Fibroblast of skin of abdomen (primary cell): Measurements from ENCODE around the gene OTOGL. TPM values are rescaled to one million over a fixed set of nuclear protein-coding genes. Genes with fewer than 3 reads are reported as not detected.
"Not testable (repeated sequence)": the region's sequence is repeated elsewhere in the genome, so short reads cannot be mapped to it uniquely, and the experiment has no call there.

ENCODE experiments used
- DNase-seq: peaks from one replicate; pipeline ENCODE4 v3.0.0-alpha.2; 2013
- polyA plus RNA-seq, 2 experiments: library from polyadenylated mRNA; unstranded; fragments of 120-200 nt; gene quantifications; one replicate each; pipeline ENCODE4 v1.2.1, GENCODE V29; 2013; ENCODE audit not compliant: insufficient read length in 2 of 2

The OTOGL gene
- polyA plus RNA-seq (2013, experiment 1 of 2; ENCODE audit: insufficient read length), result 0.49 TPM
- 0.41 TPM for polyA plus RNA-seq (2013, experiment 2 of 2; ENCODE audit: insufficient read length)

DNA sequence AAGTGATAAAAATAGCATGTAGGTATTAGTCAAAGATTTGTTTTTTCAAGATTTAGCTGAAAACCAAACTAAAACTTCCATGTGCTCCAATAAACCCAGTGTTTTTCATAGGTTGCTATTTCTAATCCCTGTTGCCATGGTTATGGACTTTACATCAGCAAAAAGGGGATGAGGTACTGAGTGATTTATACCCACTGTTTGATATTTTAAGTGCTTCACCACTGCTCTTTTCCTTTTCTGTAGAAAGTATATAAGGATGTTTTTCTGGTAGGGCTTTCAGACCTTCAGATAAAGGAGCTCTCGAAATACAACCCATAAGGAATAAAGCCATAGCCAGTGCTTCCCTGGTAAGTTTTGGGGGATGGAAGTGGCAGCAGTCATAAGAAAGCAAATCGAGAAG, at the start of gene OTOGL:
Gene OTOGL (plus strand): TSS at position 279 of the 400 bp plus-strand sequence. CDS start 109,895 bp downstream, outside the sequence.
- peak; percentile 29 for DNase-seq

DNA sequence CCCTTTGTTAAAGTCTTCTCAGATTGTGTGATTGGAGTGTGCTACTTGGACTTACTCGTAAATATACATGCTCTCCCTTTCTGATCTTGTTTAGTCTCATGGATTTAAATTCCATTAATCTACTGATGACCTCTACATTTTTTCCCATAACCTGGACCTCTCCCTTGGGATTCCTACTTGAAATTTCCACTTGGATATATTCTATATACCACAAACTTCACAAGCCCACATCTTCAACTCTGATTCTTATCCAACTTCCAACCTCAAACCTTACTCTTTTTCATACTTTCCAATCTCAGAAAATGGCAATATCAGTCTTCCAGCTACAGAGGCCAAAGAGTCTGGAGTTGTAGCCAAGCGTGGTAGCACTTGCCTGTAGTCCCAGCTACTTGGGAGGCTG, 49.1 kb upstream of the OTOGL start:
- DNase-seq, result no peak

GRCh38 chr12:80053051-80053790, 46.1 kb upstream of the OTOGL start:
- DNase-seq, result peak; percentile 83

DNA sequence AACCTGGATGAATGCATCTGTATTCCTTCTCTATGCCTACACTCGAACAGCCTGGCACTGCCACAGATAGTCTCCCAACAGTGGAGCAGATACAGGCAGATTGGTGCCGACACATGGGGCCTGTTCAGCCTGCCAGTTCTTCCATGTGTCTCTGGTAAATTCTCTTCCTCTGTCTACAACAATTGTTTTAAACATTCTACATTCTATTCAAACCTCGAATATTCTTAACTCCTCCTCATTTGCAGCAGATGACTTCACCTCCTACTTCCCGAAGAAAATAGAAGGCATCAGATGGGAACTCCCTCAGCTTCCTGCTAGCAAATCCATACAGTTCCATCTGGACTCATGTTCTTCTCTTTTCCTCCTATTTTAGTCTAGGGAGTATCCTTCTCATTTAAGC, 43.1 kb upstream of the OTOGL start:
- DNase-seq, result no peak

- no peak for DNase-seq
Observed at GRCh38 chr12:80056845-80057244, 42.5 kb upstream of the OTOGL start.

GRCh38 chr12:80058586-80058985, 40.8 kb upstream of the OTOGL start:
- DNase-seq, result no peak

DNA sequence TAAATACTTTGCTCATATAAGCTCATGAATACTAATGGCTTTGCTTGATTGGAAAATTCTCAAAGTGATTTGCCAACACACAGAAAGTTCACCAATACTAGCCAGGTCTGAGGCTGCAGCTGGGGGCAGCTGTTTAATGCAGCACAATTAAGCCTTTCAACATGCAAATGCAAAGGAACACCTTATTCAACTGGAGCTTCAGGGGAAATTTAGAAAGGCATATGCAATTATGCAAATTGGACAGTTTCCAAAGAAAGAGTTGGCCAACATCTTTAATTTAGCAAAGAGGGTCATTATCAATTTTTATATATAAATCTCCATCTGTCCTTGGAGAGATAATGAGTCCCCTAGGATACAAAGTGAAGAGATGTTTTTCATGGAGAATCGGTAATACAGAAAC, 40.2 kb upstream of the OTOGL start:
- DNase-seq, result no peak

GRCh38 chr12:80059875-80060274, 39.5 kb upstream of the OTOGL start:
- no peak for DNase-seq

DNA sequence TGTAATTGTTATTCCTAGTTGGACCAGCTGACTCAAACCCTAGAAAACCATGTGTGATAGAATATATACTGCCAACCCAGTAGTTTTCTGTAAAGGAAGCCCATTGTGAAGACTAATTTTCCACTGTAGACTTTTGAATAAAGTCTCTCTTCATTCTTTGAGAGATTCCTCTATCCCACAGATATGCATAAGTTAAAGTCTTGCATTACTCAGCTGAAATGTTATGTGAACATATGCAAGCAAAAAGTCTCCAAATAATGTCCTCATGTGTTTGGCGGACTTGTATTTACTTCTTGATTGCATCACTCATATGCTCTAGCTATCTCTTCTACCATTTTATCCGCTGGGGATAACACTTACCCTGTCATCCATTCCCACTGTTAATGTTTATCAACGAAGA, 35.1 kb upstream of the OTOGL start:
- DNase-seq, result peak; percentile 95

DNA sequence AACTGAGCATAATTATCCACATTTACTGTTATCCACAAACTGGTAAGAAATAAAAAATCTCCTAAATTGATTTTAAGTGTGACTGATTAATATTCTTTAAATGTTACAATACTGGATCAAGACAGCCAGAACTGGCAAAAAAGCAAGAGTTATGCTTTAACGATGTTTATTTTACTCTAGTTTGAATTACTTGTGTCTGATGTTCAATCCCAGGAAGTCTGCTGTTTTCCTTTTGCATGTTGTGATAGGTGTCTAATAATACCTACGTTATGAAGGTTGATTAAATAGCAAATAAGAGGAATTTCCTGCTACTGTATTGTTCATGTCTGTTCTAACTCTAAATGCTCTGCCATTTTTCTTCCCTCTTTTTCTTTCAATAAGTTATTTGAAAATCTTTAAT, 34.4 kb upstream of the OTOGL start:
- DNase-seq, result no peak

DNA sequence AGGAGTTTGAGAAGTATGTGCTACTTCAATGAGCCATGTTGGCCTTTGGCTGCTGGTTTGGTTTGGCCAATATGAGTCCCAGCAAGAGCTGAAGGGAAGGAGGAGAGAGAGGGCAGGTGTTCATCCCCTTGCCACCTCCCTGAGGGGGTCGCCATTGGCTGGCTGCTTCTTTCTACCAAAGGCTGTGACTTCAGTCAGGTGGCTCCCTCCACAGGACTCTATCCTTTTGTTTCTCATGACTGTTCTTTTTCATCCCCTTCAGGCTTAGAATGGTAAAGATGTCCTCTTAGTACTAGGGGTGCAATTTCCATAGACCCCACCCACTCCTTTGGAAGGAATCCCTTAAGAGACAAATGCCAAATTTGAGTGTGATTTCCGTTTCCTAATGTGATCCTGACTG, 31.2 kb upstream of the OTOGL start:
- no peak for DNase-seq

DNA sequence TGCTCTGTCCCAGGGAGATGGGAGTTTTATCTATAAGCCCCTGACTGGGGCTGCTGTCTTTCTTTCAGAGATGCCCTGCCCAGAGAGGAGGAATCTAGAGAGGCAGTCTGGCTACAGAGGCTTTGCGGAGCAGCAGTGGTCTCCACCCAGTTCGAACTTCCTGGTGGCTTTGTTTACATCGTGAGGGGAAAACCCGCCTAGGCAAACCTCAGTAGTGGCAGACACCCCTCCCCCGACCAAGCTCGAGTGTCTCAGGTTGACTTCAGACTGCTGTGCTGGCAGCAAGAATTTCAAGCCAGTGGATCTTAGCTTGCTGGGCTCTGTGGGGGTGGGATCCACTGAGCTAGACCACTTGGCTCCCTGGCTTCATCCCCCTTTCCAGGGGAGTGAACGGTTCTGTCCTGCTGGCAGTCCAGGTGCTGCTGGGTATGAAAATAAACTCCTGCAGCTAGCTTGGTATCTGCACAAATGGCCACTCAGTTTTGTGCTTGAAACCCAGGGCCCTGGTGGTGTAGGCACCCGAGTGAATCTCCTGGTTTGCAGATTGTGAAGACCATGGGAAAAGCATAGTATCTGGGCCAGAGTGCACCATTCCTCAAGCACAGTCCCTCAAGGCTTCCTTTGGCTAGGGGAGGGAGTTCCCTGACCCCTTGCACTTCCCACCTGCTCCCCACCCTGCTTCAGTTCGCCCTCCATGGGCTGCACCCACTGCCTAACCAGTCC, 15.3 kb upstream of the OTOGL start:
- DNase-seq, result not testable (repeated sequence)

- DNase-seq, result no peak
Observed at GRCh38 chr12:80086025-80086424, 13.3 kb upstream of the OTOGL start.

DNA sequence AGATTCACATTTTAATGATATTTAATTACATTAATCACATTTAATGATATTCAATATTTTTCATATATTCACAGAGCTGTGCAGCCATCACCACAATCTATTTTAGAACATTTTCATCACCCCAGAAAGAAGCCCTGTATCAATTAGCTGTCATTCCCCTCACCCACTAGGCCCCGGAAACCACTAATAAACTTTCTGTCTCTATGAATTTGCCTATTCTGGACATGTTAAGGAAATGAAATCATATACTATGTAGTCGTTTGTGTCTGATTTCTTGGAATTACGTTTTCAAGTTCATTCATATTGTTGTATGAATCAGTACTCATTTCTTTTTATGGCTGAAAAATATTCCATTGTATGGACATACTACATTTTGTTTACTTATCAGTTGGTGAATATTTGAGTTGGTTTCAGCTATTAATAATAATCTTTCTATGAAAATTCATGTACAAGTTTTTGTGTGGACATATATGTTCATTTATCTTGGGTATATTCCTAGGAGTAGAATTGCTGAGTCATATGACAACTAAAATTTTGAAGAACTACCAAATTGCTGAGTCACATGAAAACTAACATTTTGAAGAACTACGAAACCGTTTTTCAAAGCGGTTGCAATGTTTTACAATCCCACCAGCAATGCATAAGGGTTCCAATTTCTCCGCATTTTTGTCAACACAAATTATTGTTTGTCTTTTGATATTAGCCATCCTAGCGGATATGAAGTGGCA, 11.7 kb upstream of the OTOGL start:
- DNase-seq, result no peak

- DNase-seq, result peak; percentile 75
Observed at GRCh38 chr12:80100591-80100990, 1.3 kb downstream of the OTOGL start.

- DNase-seq, result peak; percentile 32
Observed at GRCh38 chr12:80101126-80101525, 1.8 kb downstream of the OTOGL start.

- peak; percentile 79 for DNase-seq
Observed at GRCh38 chr12:80107221-80107620, 7.9 kb downstream of the OTOGL start.

DNA sequence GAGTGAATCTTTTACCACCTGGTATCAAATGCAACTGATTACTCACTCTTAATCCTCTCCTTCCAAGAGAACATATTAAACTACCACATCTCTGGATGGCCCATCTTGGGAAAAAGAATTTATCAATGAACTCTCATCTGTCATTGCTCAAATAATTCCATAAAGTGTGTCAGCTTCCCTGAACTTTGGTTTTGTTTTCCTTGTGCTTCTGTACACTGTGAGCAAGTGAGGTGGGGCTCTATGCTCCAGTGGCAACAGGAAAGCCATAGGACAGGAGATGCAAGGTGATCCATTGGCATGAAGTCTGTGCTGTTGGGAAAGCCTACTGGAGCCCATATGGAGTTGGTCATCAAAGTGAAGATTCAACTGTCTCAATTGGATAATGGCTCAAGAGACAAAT, 17.4 kb downstream of the OTOGL start:
- no peak for DNase-seq

GRCh38 chr12:80118565-80119324, 19.4 kb downstream of the OTOGL start:
- DNase-seq, result no peak

- DNase-seq, result no peak
Observed at GRCh38 chr12:80120994-80121393, 21.7 kb downstream of the OTOGL start.

- peak; percentile 68 for DNase-seq
Observed at GRCh38 chr12:80121661-80122060, 22.3 kb downstream of the OTOGL start.

DNA sequence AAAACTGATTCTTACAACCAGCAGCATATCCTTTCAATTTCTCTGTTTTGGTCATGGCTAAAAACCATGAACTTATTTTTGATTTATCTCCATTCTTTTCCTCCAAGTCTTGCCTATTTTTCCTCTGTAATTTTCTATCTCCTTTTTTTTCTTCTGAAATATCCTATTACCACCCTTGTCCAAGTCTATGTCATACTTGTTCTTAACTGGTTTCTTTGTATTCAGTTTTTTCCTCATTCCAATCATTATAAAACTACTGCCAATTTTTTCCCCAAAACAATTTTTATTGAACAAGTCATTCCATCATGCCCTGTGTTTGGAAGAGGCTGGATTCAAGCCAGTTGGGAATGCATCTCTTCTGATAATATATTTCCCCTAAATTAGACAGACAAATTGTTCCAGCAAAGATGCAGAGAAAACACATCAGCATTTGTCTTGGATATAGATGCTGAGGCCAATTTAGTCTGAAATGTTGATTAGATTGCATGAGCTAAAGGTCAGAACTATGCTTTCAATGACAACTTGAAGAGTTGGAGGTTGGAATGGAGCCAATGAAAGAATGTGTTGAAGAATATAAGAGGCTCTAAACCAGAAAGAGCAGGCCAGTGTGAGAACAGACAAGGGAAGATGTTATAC, 30.7 kb downstream of the OTOGL start:
- DNase-seq, result peak; percentile 83
